T-helper 2 cell treated with Interferon-gamma antibody and Interleukin-4, amounts not matched to agents 5 μg/mL and 100 μg/mL, for 36 hours (primary cell): ENCODE measurements around the gene OXCT1.

Experiments
- DNase-seq: peaks from one replicate; pipeline ENCODE4 v3.0.0; 2021; ENCODE audit warnings: low spot score
- H3K27ac Mint-ChIP-seq: one replicate; pipeline ENCODE4 v1.8.0; 2021; ENCODE audit warnings: mild to moderate bottlenecking, mixed read lengths
- H3K27me3 Mint-ChIP-seq: one replicate; pipeline ENCODE4 v1.8.0; 2021; ENCODE audit warnings: low read depth, mixed read lengths
- H3K36me3 Mint-ChIP-seq: one replicate; pipeline ENCODE4 v1.8.0; 2021; ENCODE audit warnings: low read depth, mixed read lengths
- H3K4me1 Mint-ChIP-seq: one replicate; pipeline ENCODE4 v1.8.0; 2021; ENCODE audit warnings: low read depth, mixed read lengths
- H3K4me3 Mint-ChIP-seq: one replicate; pipeline ENCODE4 v1.8.0; 2022; ENCODE audit warnings: mild to moderate bottlenecking, moderate library complexity, mixed read lengths
- H3K9me3 Mint-ChIP-seq: one replicate; pipeline ENCODE4 v1.8.0; 2021; ENCODE audit warnings: mixed read lengths

OXCT1 gene

GRCh38 chr5:41883243-41883642 lies 13.0 kb upstream of the OXCT1 start:
- Mint-ChIP-seq H3K27ac (no peak overlapping the region), H3K4me3 (no peak overlapping the region), H3K9me3 (no peaks in the 10 kb centered on the region), H3K36me3 (no peaks in the 10 kb centered on the region), H3K4me1 (peaks cover 21% of the 10 kb centered on the region), H3K27me3 (no peaks in the 10 kb centered on the region)
- DNase-seq = no peak

- no peak for DNase-seq
- H3K36me3 Mint-ChIP-seq = no peaks in the 10 kb centered on the region
Observed at GRCh38 chr5:41882765-41883164, 12.5 kb upstream of the OXCT1 start.

GRCh38 chr5:41878643-41879478 lies 8.6 kb upstream of the OXCT1 start:
- H3K27ac Mint-ChIP-seq = no peak overlapping the region
- no peak overlapping the region for H3K4me3 Mint-ChIP-seq

More at GRCh38 chr5:41882765-41883164, 12.5 kb upstream of the OXCT1 start:
- Mint-ChIP-seq H3K9me3 (no peaks in the 10 kb centered on the region), H3K27ac (no peak overlapping the region), H3K27me3 (no peaks in the 10 kb centered on the region), H3K4me3 (no peak overlapping the region), H3K4me1 (peaks cover 24% of the 10 kb centered on the region)

GRCh38 chr5:41878173-41878572 lies 7.9 kb upstream of the OXCT1 start:
- no peak overlapping the region for H3K4me3 Mint-ChIP-seq
- no peak for DNase-seq
- no peaks in the 10 kb centered on the region for H3K9me3 Mint-ChIP-seq
- H3K4me1 Mint-ChIP-seq = peaks cover 33% of the 10 kb centered on the region
- H3K27ac Mint-ChIP-seq = no peak overlapping the region
- H3K27me3 Mint-ChIP-seq = no peaks in the 10 kb centered on the region
- H3K36me3 Mint-ChIP-seq = no peaks in the 10 kb centered on the region

More at GRCh38 chr5:41878643-41879478, 8.6 kb upstream of the OXCT1 start:
- Mint-ChIP-seq H3K27me3 (no peaks in the 10 kb centered on the region), H3K36me3 (no peaks in the 10 kb centered on the region), H3K4me1 (peaks cover 35% of the 10 kb centered on the region), H3K9me3 (no peaks in the 10 kb centered on the region)
- DNase-seq = no peak

GRCh38 chr5:41877408-41877807 lies 7.2 kb upstream of the OXCT1 start:
- H3K27me3 Mint-ChIP-seq = no peaks in the 10 kb centered on the region
- peaks cover 31% of the 10 kb centered on the region for H3K4me1 Mint-ChIP-seq
- DNase-seq = no peak
- H3K27ac Mint-ChIP-seq = no peak overlapping the region
- no peak overlapping the region for H3K4me3 Mint-ChIP-seq
- no peaks in the 10 kb centered on the region for H3K9me3 Mint-ChIP-seq
- H3K36me3 Mint-ChIP-seq = no peaks in the 10 kb centered on the region

- Mint-ChIP-seq H3K36me3 (no peaks in the 10 kb centered on the region), H3K27ac (no peak overlapping the region), H3K4me1 (peaks cover 31% of the 10 kb centered on the region), H3K9me3 (no peaks in the 10 kb centered on the region), H3K27me3 (no peaks in the 10 kb centered on the region), H3K4me3 (no peak overlapping the region)
- no peak for DNase-seq
Observed at GRCh38 chr5:41876678-41877077, 6.5 kb upstream of the OXCT1 start.

- H3K4me3 Mint-ChIP-seq = peak overlapping the region; percentile 1
- H3K36me3 Mint-ChIP-seq = no peaks in the 10 kb centered on the region
- H3K9me3 Mint-ChIP-seq = no peaks in the 10 kb centered on the region
- no peak for DNase-seq
- H3K27me3 Mint-ChIP-seq = no peaks in the 10 kb centered on the region
- H3K4me1 Mint-ChIP-seq = peaks cover 37% of the 10 kb centered on the region
- H3K27ac Mint-ChIP-seq = peak overlapping the region; percentile 29
Observed at GRCh38 chr5:41875121-41875520, 4.9 kb upstream of the OXCT1 start.

- H3K4me3 Mint-ChIP-seq = peak overlapping the region; percentile 1
- peaks cover 35% of the 10 kb centered on the region for H3K4me1 Mint-ChIP-seq
- H3K27me3 Mint-ChIP-seq = no peaks in the 10 kb centered on the region
- no peaks in the 10 kb centered on the region for H3K36me3 Mint-ChIP-seq
- H3K27ac Mint-ChIP-seq = peak overlapping the region; percentile 29
- H3K9me3 Mint-ChIP-seq = no peaks in the 10 kb centered on the region
- no peak for DNase-seq
Observed at GRCh38 chr5:41874512-41875060, 4.4 kb upstream of the OXCT1 start.

GRCh38 chr5:41871852-41872251 lies 1.6 kb upstream of the OXCT1 start:
- H3K27ac Mint-ChIP-seq = no peak overlapping the region
- H3K9me3 Mint-ChIP-seq = no peaks in the 10 kb centered on the region
- peaks cover 8% of the 10 kb centered on the region for H3K36me3 Mint-ChIP-seq
- DNase-seq = no peak
- H3K27me3 Mint-ChIP-seq = no peaks in the 10 kb centered on the region
- no peak overlapping the region for H3K4me3 Mint-ChIP-seq
- H3K4me1 Mint-ChIP-seq = peaks cover 41% of the 10 kb centered on the region

- H3K27ac Mint-ChIP-seq = peak overlapping the region; percentile 87
- no peak for DNase-seq
- peak overlapping the region; percentile 92 for H3K4me3 Mint-ChIP-seq
- peaks cover 12% of the 10 kb centered on the region for H3K36me3 Mint-ChIP-seq
- no peaks in the 10 kb centered on the region for H3K27me3 Mint-ChIP-seq
- H3K9me3 Mint-ChIP-seq = no peaks in the 10 kb centered on the region
- peaks cover 50% of the 10 kb centered on the region for H3K4me1 Mint-ChIP-seq
Observed at GRCh38 chr5:41870627-41871048, 413 bp upstream of the OXCT1 start.

GRCh38 chr5:41869151-41869723 lies 988 bp downstream of the OXCT1 start:
- Mint-ChIP-seq H3K9me3 (no peaks in the 10 kb centered on the region), H3K4me3 (peak overlapping the region; percentile 92), H3K36me3 (peaks cover 12% of the 10 kb centered on the region), H3K27ac (peak overlapping the region; percentile 87), H3K4me1 (peaks cover 52% of the 10 kb centered on the region), H3K27me3 (no peaks in the 10 kb centered on the region)
- DNase-seq = no peak

- Mint-ChIP-seq H3K27ac (peak overlapping the region; percentile 28), H3K4me1 (peaks cover 57% of the 10 kb centered on the region), H3K27me3 (no peaks in the 10 kb centered on the region), H3K4me3 (peak overlapping the region; percentile 6), H3K36me3 (peaks cover 29% of the 10 kb centered on the region), H3K9me3 (no peaks in the 10 kb centered on the region)
- no peak for DNase-seq
Observed at GRCh38 chr5:41863871-41864486, 6.2 kb downstream of the OXCT1 start.

GRCh38 chr5:41858890-41859289 lies 11.3 kb downstream of the OXCT1 start:
- no peak for DNase-seq
- Mint-ChIP-seq H3K4me3 (peak overlapping the region; percentile 16), H3K9me3 (no peaks in the 10 kb centered on the region), H3K27ac (peak overlapping the region; percentile 9), H3K27me3 (no peaks in the 10 kb centered on the region), H3K36me3 (peaks cover 30% of the 10 kb centered on the region), H3K4me1 (peaks cover 18% of the 10 kb centered on the region)

GRCh38 chr5:41857989-41858388 lies 12.2 kb downstream of the OXCT1 start:
- Mint-ChIP-seq H3K36me3 (peaks cover 34% of the 10 kb centered on the region), H3K9me3 (no peaks in the 10 kb centered on the region), H3K4me3 (no peak overlapping the region), H3K27me3 (no peaks in the 10 kb centered on the region), H3K27ac (no peak overlapping the region), H3K4me1 (peaks cover 13% of the 10 kb centered on the region)
- no peak for DNase-seq
